A549 (cell line): Measurements from ENCODE around the gene PLK5. TPM values are rescaled to one million over a fixed set of nuclear protein-coding genes. Genes with fewer than 3 reads are reported as not detected.

Source experiments
- ATAC-seq, 2 experiments: fragments of 200-7000 bp in 1 of 2; fragments of >200 bp in 1 of 2; cut with Nextera tagmentation in 1 of 2; cut with Tn5 transposase in 1 of 2; 3 replicates each; pipeline versions ENCODE4 v1.8.0 to v1.9.1; 2018 to 2020; ENCODE audit warnings: mild to moderate bottlenecking in 1 of 2, moderate library complexity in 1 of 2
- CTCF ChIA-PET: fragments of 300-600 bp; sonication (Branson Sonifier 250); formaldehyde crosslinking; extraction: SDS; loops from one replicate; lab custom pipeline; 2021; ENCODE audit warnings: antibody characterized with exemption, inconsistent platforms; lab: Yijun Ruan, JAX
- POLR2A ChIA-PET: fragments of 350-600 bp; formaldehyde crosslinking; extraction: SDS; loops from one replicate; lab custom pipeline; 2021; ENCODE audit warnings: antibody characterized with exemption, inconsistent platforms; lab: Yijun Ruan, JAX
- DNase-seq, 2 experiments: peaks; one replicate each; pipeline versions ENCODE4 v3.0.0 to v3.0.0-alpha.2; 2011 to 2016; ENCODE audit warnings: low read depth in 1 of 2, low spot score in 1 of 2
- FAIRE-seq: peaks from 2 replicates; lab custom pipeline; 2011; peaks lifted over from hg19 to GRCh38; lab: Jason Lieb, UNC
- H3K27ac ChIP-seq, 2 experiments: fragments of >200 bp; sonication (Bioruptor Twin); formaldehyde crosslinking; 3 replicates each; pipeline ENCODE4 v1.5.1; 2016 to 2017
- H3K4me1 ChIP-seq: fragments of >200 bp; sonication (Bioruptor Twin); formaldehyde crosslinking; 3 replicates; pipeline ENCODE4 v1.6.1; 2016
- H3K4me2 ChIP-seq: fragments of >200 bp; sonication (Bioruptor Twin); formaldehyde crosslinking; 3 replicates; pipeline ENCODE4 v1.6.1; 2016
- H3K4me3 ChIP-seq: fragments of >200 bp; sonication (Bioruptor Twin); formaldehyde crosslinking; 3 replicates; pipeline ENCODE4 v1.5.1; 2016
- H3K9me3 ChIP-seq: fragments of >200 bp; sonication (Bioruptor Twin); formaldehyde crosslinking; 3 replicates; pipeline ENCODE4 v1.6.1; 2016
- BCL3 ChIP-seq: fragments of >200 bp; sonication (Bioruptor Twin); formaldehyde crosslinking; IDR thresholded peaks from 3 replicates; pipeline ENCODE4 v1.6.1; 2016
- BHLHE40 ChIP-seq: IDR thresholded peaks from 2 replicates; pipeline ENCODE4 v1.6.1; 2012; ENCODE audit warnings: low read depth, low read length, inconsistent platforms
- CBX8 ChIP-seq: fragments of 200-600 bp; sonication (generic); IDR thresholded peaks from 2 replicates; pipeline ENCODE4 v1.6.1; 2016
- CEBPB ChIP-seq, 2 experiments: fragments of >200 bp in 1 of 2; sonication (Bioruptor Twin) in 1 of 2; formaldehyde crosslinking in 1 of 2; IDR thresholded peaks; 2 replicates each; pipeline ENCODE4 v1.6.1; 2012 to 2016
- CHD4 ChIP-seq: fragments of 200-600 bp; sonication (generic); IDR thresholded peaks from 2 replicates; pipeline ENCODE4 v1.6.1; 2016; ENCODE audit warnings: antibody characterized with exemption, mild to moderate bottlenecking, borderline replicate concordance
- EHF ChIP-seq: fragments of 250-450 bp; sonication (Bioruptor Pico); IDR thresholded peaks from 2 replicates; pipeline ENCODE4 v1.5.0; 2020; ENCODE audit warnings: mild to moderate bottlenecking
- EHMT2 ChIP-seq: fragments of 200-600 bp; sonication (generic); IDR thresholded peaks from 2 replicates; pipeline ENCODE4 v1.6.1; 2016; ENCODE audit warnings: antibody characterized with exemption, low read depth, mild to moderate bottlenecking, moderate library complexity
- ESRRA ChIP-seq: fragments of 150-350 bp; IDR thresholded peaks from 2 replicates; pipeline ENCODE4 v1.6.1; 2014; ENCODE audit warnings: mild to moderate bottlenecking, low read length, borderline replicate concordance
- FOSL2 ChIP-seq, 2 experiments: fragments of 450-650 bp in 1 of 2; fragments of >200 bp in 1 of 2; sonication (Bioruptor Twin) in 1 of 2; formaldehyde crosslinking; IDR thresholded peaks; 2 replicates each; pipeline versions ENCODE4 v1.5.0 to v1.6.1; 2016 to 2020; ENCODE audit warnings: mild to moderate bottlenecking in 1 of 2, moderate library complexity in 1 of 2
- GATA3 ChIP-seq: IDR thresholded peaks from 2 replicates; pipeline ENCODE4 v1.6.1; 2012; ENCODE audit warnings: borderline replicate concordance
- HES2 ChIP-seq: fragments of >200 bp; sonication (Bioruptor Twin); formaldehyde crosslinking; IDR thresholded peaks from 2 replicates; pipeline ENCODE4 v1.6.1; 2016
- HOXA7 ChIP-seq: fragments of 250-450 bp; sonication (Bioruptor Pico); IDR thresholded peaks from 2 replicates; pipeline ENCODE4 v1.5.0; 2020; ENCODE audit warnings: mild to moderate bottlenecking, moderate library complexity
- HOXB13 ChIP-seq: fragments of 250-450 bp; sonication (Bioruptor Pico); IDR thresholded peaks from 2 replicates; pipeline ENCODE4 v1.5.0; 2020; ENCODE audit warnings: low read depth, mild to moderate bottlenecking, moderate library complexity
- HOXB5 ChIP-seq: fragments of 250-450 bp; sonication (Bioruptor Pico); IDR thresholded peaks from 2 replicates; pipeline ENCODE4 v1.5.0; 2020; ENCODE audit warnings: mild to moderate bottlenecking, moderate library complexity
- KDM1A ChIP-seq: fragments of 200-600 bp; sonication (generic); IDR thresholded peaks from 2 replicates; pipeline ENCODE4 v1.6.1; 2016; ENCODE audit warnings: low read depth, mild to moderate bottlenecking
- KDM5A ChIP-seq: fragments of 200-600 bp; sonication (generic); IDR thresholded peaks from 2 replicates; pipeline ENCODE4 v1.6.1; 2016; ENCODE audit warnings: antibody characterized with exemption, mild to moderate bottlenecking
- MAFK ChIP-seq: fragments of 450-650 bp; IDR thresholded peaks from 2 replicates; pipeline ENCODE4 v1.6.1; 2014; ENCODE audit not compliant: partially characterized antibody
- MAX ChIP-seq: IDR thresholded peaks from 2 replicates; pipeline ENCODE4 v1.6.1; 2012
- MAZ ChIP-seq: fragments of 150-350 bp; IDR thresholded peaks from 2 replicates; pipeline ENCODE4 v1.6.1; 2014; ENCODE audit warnings: antibody characterized with exemption, low read depth, low read length, borderline replicate concordance
- MYC ChIP-seq: IDR thresholded peaks from 2 replicates; pipeline ENCODE4 v1.6.1; 2012; ENCODE audit warnings: mild to moderate bottlenecking, inconsistent platforms, low read length, improper control_type of control experiment, borderline replicate concordance
- NFE2L2 ChIP-seq: fragments of 150-350 bp; conservative IDR thresholded peaks from 2 replicates; pipeline ENCODE4 v1.6.1; 2014; ENCODE audit warnings: low read length
- PHF8 ChIP-seq: fragments of 200-600 bp; sonication (generic); IDR thresholded peaks from 2 replicates; pipeline ENCODE4 v1.6.1; 2016; ENCODE audit warnings: low read depth, mild to moderate bottlenecking, antibody characterized with exemption, moderate library complexity, borderline replicate concordance
- POLR2AphosphoS2 ChIP-seq: conservative IDR thresholded peaks from 2 replicates; pipeline ENCODE4 v1.6.1; 2012; ENCODE audit warnings: low read length, improper control_type of control experiment, inconsistent platforms
- RAD21 ChIP-seq, 2 experiments: fragments of >200 bp in 1 of 2; sonication (Bioruptor Twin) in 1 of 2; formaldehyde crosslinking in 1 of 2; IDR thresholded peaks in 1 of 2; conservative IDR thresholded peaks in 1 of 2; 2 replicates in 1 of 2; 3 replicates in 1 of 2; pipeline ENCODE4 v1.6.1; 2012 to 2018; ENCODE audit warnings: inconsistent platforms in 1 of 2
- RCOR1 ChIP-seq: fragments of 150-350 bp; IDR thresholded peaks from 2 replicates; pipeline ENCODE4 v1.6.1; 2014; ENCODE audit warnings: antibody characterized with exemption, low read length, low read depth
- RNF2 ChIP-seq: fragments of 200-600 bp; sonication (generic); IDR thresholded peaks from 2 replicates; pipeline ENCODE4 v1.6.1; 2016; ENCODE audit warnings: low read depth, mild to moderate bottlenecking, antibody characterized with exemption, moderate library complexity, borderline replicate concordance
- SMC3 ChIP-seq: fragments of >200 bp; sonication (Bioruptor Twin); formaldehyde crosslinking; IDR thresholded peaks from 3 replicates; pipeline ENCODE4 v1.6.1; 2018; ENCODE audit warnings: inconsistent platforms
- TP53 ChIP-seq: fragments of 250-450 bp; sonication (Bioruptor Pico); IDR thresholded peaks from 2 replicates; pipeline ENCODE4 v1.5.0; 2021; ENCODE audit warnings: mild to moderate bottlenecking, moderate library complexity
- USF2 ChIP-seq: fragments of 450-650 bp; IDR thresholded peaks from 2 replicates; pipeline ENCODE4 v1.6.1; 2014; ENCODE audit warnings: antibody characterized with exemption
- WGBS: methylation state at CpG from one replicate; pipeline ENCODE4 v1.1.6; 2017; ENCODE audit errors: missing lambda C conversion rate; 5-methylcytosine and 5-hydroxymethylcytosine counted together
- polyA plus RNA-seq, 4 experiments: library from polyadenylated mRNA; depleted of rRNA in 3 of 4; stranded (reverse); fragments of >200 nt; fragmentation: RNase III in 1 of 4; extraction: RNeasy Plus Mini Kit Qiagen cat#74134 plus additional on column Dnase treatment in 1 of 4; gene quantifications; 2 replicates in 3 of 4; 3 replicates in 1 of 4; pipeline ENCODE4 v1.2.3, GENCODE V29; 2011 to 2017

PLK5 gene
- polyA plus RNA-seq, 2 of the 4 experiments (the other 2 are of a cell fraction) = not detected

- DNase-seq (no peak), ATAC-seq (no peak)
- CTCF ChIA-PET = interaction anchor here (1.1 kb wide), 1 partner anchor 25 kb away, joined by 5 read pairs; no protein-coding TSS in a partner anchor
Observed at GRCh38 chr19:1570836-1571235, 47.0 kb downstream of the PLK5 start.

GRCh38 chr19:1571358-1571757, 47.5 kb downstream of the PLK5 start:
- ATAC-seq (no peak), DNase-seq (no peak), FAIRE-seq (no peak)
- POLR2A ChIA-PET = no interaction called here
- H3K4me3 ChIP-seq = no peak overlapping the region
- no peaks in the 10 kb centered on the region for H3K9me3 ChIP-seq
- H3K4me2 ChIP-seq = no peak overlapping the region
- CTCF ChIA-PET = no interaction called here
- peaks cover 4% of the 10 kb centered on the region; the same call in 1 of the 3 replicates for H3K4me1 ChIP-seq
- no peak overlapping the region for H3K27ac ChIP-seq
- TF ChIP-seq CEBPB (IDR thresholded peaks at IDR 0.05) (no peak), EHF (CRISPR knock-in tag) (no peak), HOXB5 (CRISPR knock-in tag) (no peak), CHD4 (no peak), POLR2AphosphoS2 (no peak), SMC3 (no peak), HOXA7 (no peak), MAFK (no peak), MAZ (no peak), RCOR1 (no peak)
- 91% methylated on average over 12 of the region's 12 CpGs for WGBS

More at GRCh38 chr19:1570836-1571235, 47.0 kb downstream of the PLK5 start:
- Histone ChIP-seq H3K9me3 (no peaks in the 10 kb centered on the region), H3K4me1 (peaks cover 4% of the 10 kb centered on the region; the same call in 1 of the 3 replicates), H3K4me3 (no peak overlapping the region), H3K27ac (no peak overlapping the region), H3K4me2 (no peak overlapping the region)
- no peak for TF ChIP-seq RCOR1
- no peak for TF ChIP-seq BCL3
- TF ChIP-seq SMC3 = no peak
- no peak for TF ChIP-seq RAD21 (conservative IDR thresholded peaks at IDR 0.05 in 1 of 2, IDR thresholded peaks at IDR 0.05 in 1 of 2)
- no peak for TF ChIP-seq CBX8
- TF ChIP-seq BHLHE40 = no peak
- TF ChIP-seq HOXB13 (CRISPR knock-in tag) = no peak
- no peak for TF ChIP-seq PHF8
- no peak for TF ChIP-seq CEBPB (IDR thresholded peaks at IDR 0.05)
- TF ChIP-seq TP53 (CRISPR knock-in tag) = no peak
- no peak for TF ChIP-seq KDM1A
- no peak for TF ChIP-seq MAX
- no peak for TF ChIP-seq RNF2
- no peak for TF ChIP-seq ESRRA
- TF ChIP-seq EHMT2 = no peak
- no peak for TF ChIP-seq GATA3
- FAIRE-seq = no peak
- POLR2A ChIA-PET = interaction anchor here (0.7 kb wide), 1 partner anchor 22 kb away, joined by 4 read pairs; no protein-coding TSS in a partner anchor
- WGBS = 91% methylated on average over 13 of the region's 13 CpGs

- FAIRE-seq (no peak), DNase-seq (no peak), ATAC-seq (no peak)
- TF ChIP-seq BCL3 (no peak), MYC (no peak), FOSL2 (IDR thresholded peaks at IDR 0.05) (no peak), FOSL2 (CRISPR knock-in tag; IDR thresholded peaks at IDR 0.05) (no peak), KDM1A (no peak), NFE2L2 (no peak), RNF2 (no peak), TP53 (CRISPR knock-in tag) (no peak), HES2 (no peak), USF2 (no peak), KDM5A (no peak)
- ChIA-PET POLR2A (no interaction called here), CTCF (no interaction called here)
- no peak overlapping the region for H3K4me2 ChIP-seq
- peaks cover 4% of the 10 kb centered on the region; the same call in 1 of the 3 replicates for H3K4me1 ChIP-seq
- H3K9me3 ChIP-seq = no peaks in the 10 kb centered on the region
- H3K4me3 ChIP-seq = no peak overlapping the region
- 83% methylated on average over 8 of the region's 9 CpGs for WGBS
- H3K27ac ChIP-seq = no peak overlapping the region
Observed at GRCh38 chr19:1572795-1573194, 48.9 kb downstream of the PLK5 start.
